DOHH2 (cell line): ENCODE data around the gene STARD8.

Source experiments
- EZH2phosphoT487 ChIP-seq: fragments of 200-600 bp; sonication (generic); IDR thresholded peaks from 2 replicates; pipeline ENCODE4 v1.6.1; 2017; ENCODE audit warnings: borderline replicate concordance, mild to moderate bottlenecking, antibody characterized with exemption, low read length, moderate library complexity, mixed read lengths
- TF ChIP-seq, protein P1 (sequence below): fragments of 200-600 bp; sonication (generic); IDR thresholded peaks from one replicate; pipeline ENCODE4 v1.5.1; 2014; ENCODE audit warnings: antibody characterized with exemption, mild to moderate bottlenecking, low read depth, low read length; ENCODE audit not compliant: poor library complexity, severe bottlenecking

DNA sequence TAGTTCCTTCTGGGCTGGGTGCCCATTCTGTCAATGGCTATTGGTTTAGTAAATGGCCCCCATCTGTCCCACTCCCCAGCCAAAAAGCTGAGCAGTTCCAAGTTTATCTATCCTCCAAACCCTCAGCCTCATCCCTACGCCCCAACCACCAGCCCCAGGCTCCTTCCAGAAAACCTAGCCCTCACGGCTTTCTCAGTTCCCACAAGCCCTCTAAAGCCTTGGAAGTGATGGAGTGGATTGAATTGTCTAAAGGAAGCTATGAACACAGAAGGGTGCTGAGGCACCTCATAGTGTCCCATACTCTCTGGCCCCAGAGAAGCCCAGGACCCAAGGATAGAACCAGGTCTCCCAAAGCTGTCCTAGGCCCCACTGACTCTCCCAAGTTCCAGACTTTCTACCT is 105.8 kb downstream of the STARD8 start:
- TF ChIP-seq, protein P1, sequence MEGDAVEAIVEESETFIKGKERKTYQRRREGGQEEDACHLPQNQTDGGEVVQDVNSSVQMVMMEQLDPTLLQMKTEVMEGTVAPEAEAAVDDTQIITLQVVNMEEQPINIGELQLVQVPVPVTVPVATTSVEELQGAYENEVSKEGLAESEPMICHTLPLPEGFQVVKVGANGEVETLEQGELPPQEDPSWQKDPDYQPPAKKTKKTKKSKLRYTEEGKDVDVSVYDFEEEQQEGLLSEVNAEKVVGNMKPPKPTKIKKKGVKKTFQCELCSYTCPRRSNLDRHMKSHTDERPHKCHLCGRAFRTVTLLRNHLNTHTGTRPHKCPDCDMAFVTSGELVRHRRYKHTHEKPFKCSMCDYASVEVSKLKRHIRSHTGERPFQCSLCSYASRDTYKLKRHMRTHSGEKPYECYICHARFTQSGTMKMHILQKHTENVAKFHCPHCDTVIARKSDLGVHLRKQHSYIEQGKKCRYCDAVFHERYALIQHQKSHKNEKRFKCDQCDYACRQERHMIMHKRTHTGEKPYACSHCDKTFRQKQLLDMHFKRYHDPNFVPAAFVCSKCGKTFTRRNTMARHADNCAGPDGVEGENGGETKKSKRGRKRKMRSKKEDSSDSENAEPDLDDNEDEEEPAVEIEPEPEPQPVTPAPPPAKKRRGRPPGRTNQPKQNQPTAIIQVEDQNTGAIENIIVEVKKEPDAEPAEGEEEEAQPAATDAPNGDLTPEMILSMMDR = no peak
- TF ChIP-seq EZH2phosphoT487 = no peak
